C4-2B (cell line): ENCODE results near the gene IRF3.

Source experiments
- ZFX ChIP-seq: fragments of 450-650 bp; IDR thresholded peaks from 2 replicates; pipeline ENCODE4 v1.6.1; 2017
- TF ChIP-seq, protein P1 (sequence below): fragments of 450-650 bp; conservative IDR thresholded peaks from 2 replicates; pipeline ENCODE4 v1.5.1; 2017; ENCODE audit warnings: mild to moderate bottlenecking

DNA sequence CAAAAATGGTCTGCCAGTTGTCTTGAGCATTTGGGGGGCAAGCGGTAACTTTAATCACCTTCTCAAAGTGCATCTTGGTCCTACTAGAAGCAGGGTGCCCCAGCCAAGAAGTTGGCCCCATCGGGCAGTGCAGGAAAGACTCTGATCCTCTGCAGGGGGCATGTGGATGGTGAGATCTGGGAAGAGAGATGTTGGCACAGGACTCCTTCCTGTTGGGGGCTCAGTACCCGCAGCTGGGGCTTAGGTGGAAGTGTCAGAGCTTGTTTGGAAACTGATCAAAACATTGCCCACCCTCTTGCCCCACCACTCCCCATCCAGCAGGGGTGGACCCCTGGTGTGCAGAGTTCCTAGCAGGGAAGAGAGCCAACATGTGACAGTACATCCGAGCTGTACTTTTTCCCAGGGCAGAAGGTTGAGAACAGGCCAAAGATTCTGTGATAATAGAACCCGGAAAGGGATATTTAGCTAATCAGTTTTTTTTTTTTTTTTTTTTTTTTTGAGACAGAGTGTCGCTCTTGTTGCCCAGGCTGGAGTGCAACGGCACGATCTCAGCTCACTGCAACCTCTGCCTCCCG, 34.6 kb downstream of the IRF3 start:
- TF ChIP-seq, protein P1, sequence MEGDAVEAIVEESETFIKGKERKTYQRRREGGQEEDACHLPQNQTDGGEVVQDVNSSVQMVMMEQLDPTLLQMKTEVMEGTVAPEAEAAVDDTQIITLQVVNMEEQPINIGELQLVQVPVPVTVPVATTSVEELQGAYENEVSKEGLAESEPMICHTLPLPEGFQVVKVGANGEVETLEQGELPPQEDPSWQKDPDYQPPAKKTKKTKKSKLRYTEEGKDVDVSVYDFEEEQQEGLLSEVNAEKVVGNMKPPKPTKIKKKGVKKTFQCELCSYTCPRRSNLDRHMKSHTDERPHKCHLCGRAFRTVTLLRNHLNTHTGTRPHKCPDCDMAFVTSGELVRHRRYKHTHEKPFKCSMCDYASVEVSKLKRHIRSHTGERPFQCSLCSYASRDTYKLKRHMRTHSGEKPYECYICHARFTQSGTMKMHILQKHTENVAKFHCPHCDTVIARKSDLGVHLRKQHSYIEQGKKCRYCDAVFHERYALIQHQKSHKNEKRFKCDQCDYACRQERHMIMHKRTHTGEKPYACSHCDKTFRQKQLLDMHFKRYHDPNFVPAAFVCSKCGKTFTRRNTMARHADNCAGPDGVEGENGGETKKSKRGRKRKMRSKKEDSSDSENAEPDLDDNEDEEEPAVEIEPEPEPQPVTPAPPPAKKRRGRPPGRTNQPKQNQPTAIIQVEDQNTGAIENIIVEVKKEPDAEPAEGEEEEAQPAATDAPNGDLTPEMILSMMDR = no peak
- TF ChIP-seq ZFX = no peak
